OCI-LY7 (cell line): ENCODE results near the gene BDP1.
"Not testable (repeated sequence)": the region's sequence is repeated elsewhere in the genome, so short reads cannot be mapped to it uniquely, and the experiment has no call there.

Experiments used
- EZH2phosphoT487 ChIP-seq: fragments of 200-600 bp; sonication (generic); IDR thresholded peaks from 2 replicates; pipeline ENCODE4 v1.6.1; 2018; ENCODE audit warnings: low read depth, borderline replicate concordance, mild to moderate bottlenecking, mixed run types, antibody characterized with exemption, low read length, moderate library complexity, mixed read lengths
- TF ChIP-seq, protein P1 (sequence below): fragments of 200-600 bp; sonication (generic); conservative IDR thresholded peaks from 2 replicates; pipeline ENCODE4 v1.5.1; 2014; ENCODE audit warnings: mild to moderate bottlenecking, antibody characterized with exemption, low read length, moderate library complexity, mixed read lengths

DNA sequence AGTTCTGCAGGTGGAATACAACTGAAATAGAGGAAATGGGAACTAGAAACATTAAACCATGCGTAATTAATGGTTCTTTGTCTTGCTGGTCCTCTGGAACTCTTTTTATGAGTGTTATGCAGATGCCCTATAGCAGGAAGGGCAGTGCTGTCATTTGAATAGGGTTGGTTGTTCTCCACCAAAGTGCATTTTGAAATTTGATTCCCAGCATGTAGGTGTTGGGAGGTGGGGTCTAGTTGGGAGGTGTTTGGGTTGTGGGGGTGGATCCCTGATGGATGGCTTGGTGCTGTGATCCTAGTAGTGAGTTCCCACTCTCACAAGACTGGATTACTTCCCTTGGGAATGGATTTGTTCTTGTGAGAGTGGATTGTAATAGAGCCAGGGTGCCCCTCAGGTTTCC is 34.2 kb upstream of the BDP1 start:
- TF ChIP-seq, protein P1, sequence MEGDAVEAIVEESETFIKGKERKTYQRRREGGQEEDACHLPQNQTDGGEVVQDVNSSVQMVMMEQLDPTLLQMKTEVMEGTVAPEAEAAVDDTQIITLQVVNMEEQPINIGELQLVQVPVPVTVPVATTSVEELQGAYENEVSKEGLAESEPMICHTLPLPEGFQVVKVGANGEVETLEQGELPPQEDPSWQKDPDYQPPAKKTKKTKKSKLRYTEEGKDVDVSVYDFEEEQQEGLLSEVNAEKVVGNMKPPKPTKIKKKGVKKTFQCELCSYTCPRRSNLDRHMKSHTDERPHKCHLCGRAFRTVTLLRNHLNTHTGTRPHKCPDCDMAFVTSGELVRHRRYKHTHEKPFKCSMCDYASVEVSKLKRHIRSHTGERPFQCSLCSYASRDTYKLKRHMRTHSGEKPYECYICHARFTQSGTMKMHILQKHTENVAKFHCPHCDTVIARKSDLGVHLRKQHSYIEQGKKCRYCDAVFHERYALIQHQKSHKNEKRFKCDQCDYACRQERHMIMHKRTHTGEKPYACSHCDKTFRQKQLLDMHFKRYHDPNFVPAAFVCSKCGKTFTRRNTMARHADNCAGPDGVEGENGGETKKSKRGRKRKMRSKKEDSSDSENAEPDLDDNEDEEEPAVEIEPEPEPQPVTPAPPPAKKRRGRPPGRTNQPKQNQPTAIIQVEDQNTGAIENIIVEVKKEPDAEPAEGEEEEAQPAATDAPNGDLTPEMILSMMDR, result not testable (repeated sequence)
- not testable (repeated sequence) for TF ChIP-seq EZH2phosphoT487
